ENCODE data around the gene PFAS.
A peak's percentile ranks its signal among the peaks of the same experiment; 100 is the strongest.

Gene PFAS

GRCh38 chr17:8283356-8283755 is 34.3 kb downstream of the PFAS start:
- no peaks in the 10 kb centered on the region for H3K79me2 ChIP-seq (ENCODE audit: control insufficient read depth, low read length)
- H3K9me2 ChIP-seq (replicated peaks; ENCODE audit: control insufficient read depth, low read length) = no peaks in the 10 kb centered on the region
- no peaks in the 10 kb centered on the region for H3F3A ChIP-seq (ENCODE audit: control insufficient read depth, insufficient read depth)
- H3K4me3 ChIP-seq (ENCODE audit: low read length) = no peak overlapping the region
- H3K36me3 ChIP-seq (ENCODE audit: control insufficient read depth, low read length) = no peaks in the 10 kb centered on the region
- no peaks in the 10 kb centered on the region for H3K9me3 ChIP-seq (ENCODE audit: control insufficient read depth, insufficient read depth, low read length)
- H3K27me3 ChIP-seq (ENCODE audit: control insufficient read depth, low read length) = no peaks in the 10 kb centered on the region
- H3K4me2 ChIP-seq (ENCODE audit: low read length) = no peak overlapping the region
- no peak overlapping the region for H3K27ac ChIP-seq (ENCODE audit: low read depth, low read length)
- peaks cover 19% of the 10 kb centered on the region for H3K4me1 ChIP-seq (ENCODE audit: control insufficient read depth, low read length)
- TF ChIP-seq CTCF (IDR thresholded peaks at IDR 0.05; ENCODE audit: low read depth, low read length, poor library complexity, severe bottlenecking) (no peak), EZH2phosphoT487 (IDR thresholded peaks at IDR 0.05; ENCODE audit: borderline replicate concordance, low read length) (no peak)
- no peaks in the 10 kb centered on the region for H4K20me1 ChIP-seq (ENCODE audit: control insufficient read depth, insufficient read depth, low read depth, low read length)

- H3K79me2 ChIP-seq (ENCODE audit: control insufficient read depth, low read length) = peaks cover 5% of the 10 kb centered on the region
- TF ChIP-seq EZH2phosphoT487 (IDR thresholded peaks at IDR 0.05; ENCODE audit: borderline replicate concordance, low read length) (no peak), CTCF (IDR thresholded peaks at IDR 0.05; ENCODE audit: low read depth, low read length, poor library complexity, severe bottlenecking) (no peak)
- H3K27ac ChIP-seq (ENCODE audit: low read depth, low read length) = no peak overlapping the region
- no peaks in the 10 kb centered on the region for H3F3A ChIP-seq (ENCODE audit: control insufficient read depth, insufficient read depth)
- H4K20me1 ChIP-seq (ENCODE audit: control insufficient read depth, insufficient read depth, low read depth, low read length) = no peaks in the 10 kb centered on the region
- no peak overlapping the region for H3K4me3 ChIP-seq (ENCODE audit: low read length)
- H3K4me2 ChIP-seq (ENCODE audit: low read length) = no peak overlapping the region
- peaks cover 19% of the 10 kb centered on the region for H3K4me1 ChIP-seq (ENCODE audit: control insufficient read depth, low read length)
- no peaks in the 10 kb centered on the region for H3K9me2 ChIP-seq (replicated peaks; ENCODE audit: control insufficient read depth, low read length)
- peaks cover 1% of the 10 kb centered on the region for H3K36me3 ChIP-seq (ENCODE audit: control insufficient read depth, low read length)
- H3K27me3 ChIP-seq (ENCODE audit: control insufficient read depth, low read length) = no peaks in the 10 kb centered on the region
- no peaks in the 10 kb centered on the region for H3K9me3 ChIP-seq (ENCODE audit: control insufficient read depth, insufficient read depth, low read length)
Observed at GRCh38 chr17:8284126-8284525, 35.0 kb downstream of the PFAS start.

- H3K9me3 ChIP-seq (ENCODE audit: control insufficient read depth, insufficient read depth, low read length) = no peaks in the 10 kb centered on the region
- H3K4me1 ChIP-seq (ENCODE audit: control insufficient read depth, low read length) = peaks cover 29% of the 10 kb centered on the region
- TF ChIP-seq EZH2phosphoT487 (IDR thresholded peaks at IDR 0.05; ENCODE audit: borderline replicate concordance, low read length) (no peak), CTCF (IDR thresholded peaks at IDR 0.05; ENCODE audit: low read depth, low read length, poor library complexity, severe bottlenecking) (no peak)
- no peaks in the 10 kb centered on the region for H3F3A ChIP-seq (ENCODE audit: control insufficient read depth, insufficient read depth)
- no peaks in the 10 kb centered on the region for H3K27me3 ChIP-seq (ENCODE audit: control insufficient read depth, low read length)
- H3K4me2 ChIP-seq (ENCODE audit: low read length) = 0 out of 2 replicates have a peak overlapping the region, but pooled peaks have one; percentile 17
- H4K20me1 ChIP-seq (ENCODE audit: control insufficient read depth, insufficient read depth, low read depth, low read length) = no peaks in the 10 kb centered on the region
- H3K27ac ChIP-seq (ENCODE audit: low read depth, low read length) = no peak overlapping the region
- peaks cover 14% of the 10 kb centered on the region for H3K36me3 ChIP-seq (ENCODE audit: control insufficient read depth, low read length)
- no peak overlapping the region for H3K4me3 ChIP-seq (ENCODE audit: low read length)
- H3K9me2 ChIP-seq (replicated peaks; ENCODE audit: control insufficient read depth, low read length) = no peaks in the 10 kb centered on the region
- peaks cover 15% of the 10 kb centered on the region for H3K79me2 ChIP-seq (ENCODE audit: control insufficient read depth, low read length)
Observed at GRCh38 chr17:8285270-8286181, 36.4 kb downstream of the PFAS start.

Data from DOHH2 (cell line).